ENCODE results near the gene ZNF750.

DNA sequence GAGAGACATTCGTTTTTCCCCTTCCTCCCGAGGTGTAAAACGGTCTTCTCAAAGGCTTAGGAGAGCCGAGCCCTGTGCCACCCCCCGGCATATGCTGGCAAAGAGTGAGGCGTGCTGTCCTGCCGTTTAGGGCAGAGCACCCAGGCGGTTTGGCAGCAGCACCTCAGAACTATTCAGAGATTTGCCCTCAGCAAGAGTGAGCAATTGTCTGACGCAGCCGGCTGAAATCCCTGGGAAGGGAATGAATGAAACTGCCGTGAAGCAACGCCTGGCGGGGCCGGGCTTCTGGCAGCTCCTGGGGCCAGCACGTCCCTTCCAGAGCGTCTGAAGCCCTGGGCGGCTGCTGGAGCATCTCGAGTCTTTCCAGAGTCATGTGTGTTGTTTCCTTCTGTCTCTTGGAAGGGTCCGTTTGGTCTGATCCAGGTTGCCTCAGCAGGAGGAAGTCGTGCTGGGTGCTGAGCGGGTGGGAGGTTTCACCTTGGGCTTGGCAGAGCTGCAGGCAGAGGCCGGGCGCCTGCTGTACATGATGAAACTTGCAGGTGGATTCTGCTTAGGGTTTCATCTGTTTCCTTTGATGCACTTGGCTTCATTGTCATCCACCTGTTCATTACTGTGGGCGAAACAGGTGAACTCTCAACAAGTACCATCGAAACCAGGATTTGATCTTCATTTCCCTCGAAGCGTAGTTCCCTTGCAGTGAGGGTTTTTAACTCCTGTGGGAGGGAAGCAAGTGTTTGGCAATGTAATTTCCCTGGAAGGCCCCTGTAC is 52.6 kb downstream of the ZNF750 start:
- TF ChIP-seq, protein P1, sequence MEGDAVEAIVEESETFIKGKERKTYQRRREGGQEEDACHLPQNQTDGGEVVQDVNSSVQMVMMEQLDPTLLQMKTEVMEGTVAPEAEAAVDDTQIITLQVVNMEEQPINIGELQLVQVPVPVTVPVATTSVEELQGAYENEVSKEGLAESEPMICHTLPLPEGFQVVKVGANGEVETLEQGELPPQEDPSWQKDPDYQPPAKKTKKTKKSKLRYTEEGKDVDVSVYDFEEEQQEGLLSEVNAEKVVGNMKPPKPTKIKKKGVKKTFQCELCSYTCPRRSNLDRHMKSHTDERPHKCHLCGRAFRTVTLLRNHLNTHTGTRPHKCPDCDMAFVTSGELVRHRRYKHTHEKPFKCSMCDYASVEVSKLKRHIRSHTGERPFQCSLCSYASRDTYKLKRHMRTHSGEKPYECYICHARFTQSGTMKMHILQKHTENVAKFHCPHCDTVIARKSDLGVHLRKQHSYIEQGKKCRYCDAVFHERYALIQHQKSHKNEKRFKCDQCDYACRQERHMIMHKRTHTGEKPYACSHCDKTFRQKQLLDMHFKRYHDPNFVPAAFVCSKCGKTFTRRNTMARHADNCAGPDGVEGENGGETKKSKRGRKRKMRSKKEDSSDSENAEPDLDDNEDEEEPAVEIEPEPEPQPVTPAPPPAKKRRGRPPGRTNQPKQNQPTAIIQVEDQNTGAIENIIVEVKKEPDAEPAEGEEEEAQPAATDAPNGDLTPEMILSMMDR (conservative IDR thresholded peaks at IDR 0.05), result no peak
- TF ChIP-seq ZFX (IDR thresholded peaks at IDR 0.05), result no peak

All from C4-2B (cell line).